ENCODE measurements around the gene NTMT1.
"Not testable (repeated sequence)": the region's sequence is repeated elsewhere in the genome, so short reads cannot be mapped to it uniquely, and the experiment has no call there.

NTMT1 gene

DNA sequence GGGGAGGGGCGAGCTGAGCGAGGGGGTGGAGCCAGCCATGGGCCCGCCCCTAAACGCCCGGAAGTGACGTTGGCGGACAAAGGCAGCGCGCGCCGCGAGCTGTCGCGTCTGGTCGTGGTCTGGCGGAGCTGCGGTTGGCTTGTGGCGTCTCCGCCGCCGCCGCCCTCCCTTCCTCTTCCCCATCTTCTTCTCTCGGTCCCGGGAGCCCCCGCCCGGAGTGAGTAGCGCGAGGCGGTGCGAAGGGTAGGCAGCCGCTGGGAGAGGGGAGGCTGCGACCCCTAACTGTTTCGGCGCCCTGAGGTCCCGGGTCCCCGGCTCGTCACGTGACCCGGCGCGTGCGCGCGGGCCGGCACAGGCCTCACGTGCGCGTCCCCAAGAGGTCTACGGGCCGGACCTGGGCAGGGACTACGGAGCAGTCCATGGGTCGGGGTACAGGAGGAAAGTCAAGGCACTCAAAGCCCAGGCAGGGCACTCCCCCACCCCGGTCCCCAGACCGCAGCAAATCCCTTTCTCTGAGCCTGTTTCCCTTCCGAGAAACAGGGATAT is at the start of gene NTMT1:
NTMT1 (plus strand) TSS at position 85 of the 546 bp plus-strand sequence. CDS start 6,541 bp downstream, outside the sequence.
- peak; percentile 85 to 88 for DNase-seq (ENCODE audit: low read depth in 1 of 2, low spot score in 1 of 2)

- DNase-seq (ENCODE audit: low read depth in 1 of 2, low spot score in 1 of 2) = no peak
Measured at GRCh38 chr9:129576546-129577543, 49.1 kb upstream of the NTMT1 start.

GRCh38 chr9:129579294-129579693 is 46.7 kb upstream of the NTMT1 start:
- no peak for DNase-seq (ENCODE audit: low read depth in 1 of 2, low spot score in 1 of 2)

DNA sequence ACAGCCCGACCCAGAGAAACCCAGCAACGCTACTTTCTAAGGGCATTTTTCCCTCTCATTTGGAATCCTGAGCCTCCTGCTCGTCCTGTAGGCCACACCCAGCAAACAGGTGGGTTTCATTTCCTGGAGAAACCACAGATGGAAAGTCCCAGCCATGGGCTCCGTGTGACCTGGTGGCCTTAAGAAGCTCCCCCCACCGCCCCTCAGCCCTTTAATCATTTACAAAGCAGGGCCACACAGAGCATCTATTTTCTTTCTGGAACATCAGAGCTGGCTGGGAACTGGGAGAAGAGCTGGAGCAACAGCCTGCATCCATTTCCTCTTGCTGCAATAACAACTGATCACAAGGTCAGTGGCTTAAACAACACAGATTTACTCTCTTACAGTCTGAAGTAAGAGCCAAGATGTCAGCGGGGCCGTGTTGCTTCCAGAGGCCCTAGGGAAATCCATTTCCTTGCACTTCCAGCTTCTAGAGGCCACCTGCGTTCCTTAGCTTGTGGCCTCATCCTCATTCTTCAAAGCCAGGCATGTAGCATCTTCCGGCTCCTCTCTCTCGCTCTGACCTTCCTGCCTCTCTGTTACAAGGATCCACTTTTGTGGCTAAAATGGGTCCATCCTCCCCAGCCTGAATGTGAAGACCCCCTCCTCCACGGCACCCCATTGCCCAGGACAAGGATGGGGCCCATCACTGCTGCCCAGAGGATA is 45.6 kb upstream of the NTMT1 start:
- DNase-seq (ENCODE audit: low read depth in 1 of 2, low spot score in 1 of 2) = no peak

DNA sequence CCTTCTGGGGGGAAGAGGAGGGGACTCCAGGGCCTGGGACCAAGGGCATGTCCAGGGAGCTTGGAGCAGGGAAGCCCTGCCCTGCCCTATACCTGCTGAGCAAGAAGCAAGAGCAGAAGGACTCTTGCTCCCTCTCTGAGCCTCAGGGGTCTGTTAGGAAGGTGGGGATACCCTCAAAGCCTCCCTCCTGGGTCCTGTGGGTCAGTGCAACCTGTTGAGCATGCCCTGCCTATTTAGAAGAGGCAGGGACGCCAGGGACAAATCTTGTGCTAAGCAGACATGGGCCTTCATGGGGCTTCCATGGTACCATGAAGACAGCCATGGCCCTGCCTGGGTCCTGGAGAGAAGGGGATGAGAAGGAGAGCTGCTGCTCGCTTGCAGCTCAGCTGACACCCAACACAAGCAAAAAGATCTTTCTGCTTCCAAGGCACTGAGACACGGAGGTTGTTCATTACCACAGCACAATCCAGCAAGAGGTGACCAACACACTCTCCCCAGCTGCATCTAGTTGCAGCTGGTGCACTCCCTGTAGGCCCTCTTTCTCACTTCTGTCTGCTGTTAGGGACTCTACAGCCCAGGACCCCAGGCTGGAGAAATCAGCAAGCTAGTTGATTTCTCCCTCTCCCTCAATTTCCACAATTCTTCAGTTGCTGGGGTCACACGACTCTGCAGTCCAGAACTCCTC is 44.3 kb upstream of the NTMT1 start:
- DNase-seq (ENCODE audit: low read depth in 1 of 2, low spot score in 1 of 2) = no peak

GRCh38 chr9:129582855-129583254 is 43.1 kb upstream of the NTMT1 start:
- no peak for DNase-seq (ENCODE audit: low read depth in 1 of 2, low spot score in 1 of 2)

GRCh38 chr9:129583308-129584038 is 42.5 kb upstream of the NTMT1 start:
- DNase-seq (ENCODE audit: low read depth in 1 of 2, low spot score in 1 of 2) = no peak

GRCh38 chr9:129584136-129584535 is 41.8 kb upstream of the NTMT1 start:
- DNase-seq (ENCODE audit: low read depth in 1 of 2, low spot score in 1 of 2) = peak in 1 of 2 donors; percentile 24

GRCh38 chr9:129585352-129585751 is 40.6 kb upstream of the NTMT1 start:
- DNase-seq (ENCODE audit: low read depth in 1 of 2, low spot score in 1 of 2) = no peak

DNA sequence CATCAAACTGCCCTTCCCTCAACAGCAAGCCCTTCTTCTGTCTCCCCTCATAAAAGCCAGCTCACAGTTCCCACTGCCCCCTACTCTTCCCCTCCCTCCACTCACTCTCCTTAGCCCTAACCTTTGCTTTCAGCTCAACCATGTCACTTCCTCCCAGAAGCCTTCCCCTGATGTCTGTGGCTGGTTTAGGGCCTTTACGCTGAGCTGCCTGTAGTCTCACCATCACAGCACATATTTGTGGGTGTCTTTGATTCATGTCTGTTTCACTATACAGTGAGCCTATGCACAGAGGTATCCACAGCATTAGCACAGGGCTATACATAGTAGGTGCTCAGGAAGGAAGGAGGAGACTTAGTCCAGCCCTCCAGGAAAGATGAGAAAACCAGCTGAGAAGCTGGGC is 39.7 kb upstream of the NTMT1 start:
- DNase-seq (ENCODE audit: low read depth in 1 of 2, low spot score in 1 of 2) = no peak

DNA sequence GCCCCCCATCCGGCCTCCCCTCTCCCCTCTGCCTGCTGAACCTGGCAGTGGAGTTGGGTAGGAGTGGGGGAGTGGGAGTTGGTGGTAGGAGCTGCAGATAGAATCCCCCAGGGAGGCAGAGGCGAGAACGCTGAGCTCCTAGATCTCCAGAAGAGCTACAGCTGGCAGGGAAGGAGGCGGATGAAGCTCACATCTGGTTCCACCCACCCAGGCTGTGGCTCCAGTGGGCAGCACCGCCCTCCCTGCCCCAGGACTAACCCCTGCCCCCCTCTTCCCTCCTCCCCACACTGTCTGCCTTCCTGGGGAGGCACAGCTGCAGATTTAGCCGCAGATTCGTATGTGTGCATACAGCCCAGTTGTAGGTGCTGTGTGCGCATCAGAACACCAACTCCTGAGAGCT is 39.3 kb upstream of the NTMT1 start:
- no peak for DNase-seq (ENCODE audit: low read depth in 1 of 2, low spot score in 1 of 2)

GRCh38 chr9:129587487-129588262 is 38.3 kb upstream of the NTMT1 start:
- no peak for DNase-seq (ENCODE audit: low read depth in 1 of 2, low spot score in 1 of 2)

- no peak for DNase-seq (ENCODE audit: low read depth in 1 of 2, low spot score in 1 of 2)
Measured at GRCh38 chr9:129590466-129590865, 35.5 kb upstream of the NTMT1 start.

DNA sequence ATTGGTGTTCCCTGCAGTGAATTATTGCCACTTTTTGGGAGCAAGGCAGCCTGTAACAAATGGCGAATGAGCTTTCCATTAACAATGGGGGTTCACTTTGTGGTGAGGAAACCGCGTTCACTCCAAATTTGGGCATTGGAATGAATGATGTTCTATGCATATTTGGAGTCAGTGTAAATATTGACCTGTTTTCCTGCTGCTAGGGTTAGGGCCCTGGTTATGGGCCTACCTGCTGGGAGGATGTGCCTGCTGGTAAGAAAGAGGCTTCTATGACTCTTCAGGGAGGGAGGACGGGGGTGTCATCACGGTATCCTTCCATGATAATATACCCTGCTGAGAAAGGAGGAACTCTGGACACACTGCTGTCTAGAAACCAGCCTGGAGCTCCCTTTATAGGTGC is 34.0 kb upstream of the NTMT1 start:
- no peak for DNase-seq (ENCODE audit: low read depth in 1 of 2, low spot score in 1 of 2)

GRCh38 chr9:129592790-129593189 is 33.2 kb upstream of the NTMT1 start:
- DNase-seq (ENCODE audit: low read depth in 1 of 2, low spot score in 1 of 2) = not testable (repeated sequence)

DNA sequence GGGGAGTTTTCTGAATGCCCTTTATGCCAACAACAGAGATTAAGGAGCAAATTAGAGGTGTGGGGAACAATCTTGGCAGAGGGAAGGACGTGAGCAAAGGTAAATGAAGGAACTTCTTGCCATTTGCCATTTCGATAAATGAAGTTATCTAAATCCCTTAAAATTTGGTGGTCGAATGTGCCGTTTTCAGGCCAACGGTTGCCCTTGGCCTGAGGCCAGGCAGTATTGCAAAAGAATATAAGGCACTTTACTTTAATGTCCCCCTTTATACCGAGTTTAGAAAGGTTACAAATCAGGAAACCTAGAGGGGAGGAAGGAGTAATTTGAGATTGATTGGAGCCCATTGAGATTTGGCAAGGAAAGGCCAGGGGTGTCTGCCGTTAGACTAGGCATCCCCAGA is 31.3 kb upstream of the NTMT1 start:
- no peak for DNase-seq (ENCODE audit: low read depth in 1 of 2, low spot score in 1 of 2)

DNA sequence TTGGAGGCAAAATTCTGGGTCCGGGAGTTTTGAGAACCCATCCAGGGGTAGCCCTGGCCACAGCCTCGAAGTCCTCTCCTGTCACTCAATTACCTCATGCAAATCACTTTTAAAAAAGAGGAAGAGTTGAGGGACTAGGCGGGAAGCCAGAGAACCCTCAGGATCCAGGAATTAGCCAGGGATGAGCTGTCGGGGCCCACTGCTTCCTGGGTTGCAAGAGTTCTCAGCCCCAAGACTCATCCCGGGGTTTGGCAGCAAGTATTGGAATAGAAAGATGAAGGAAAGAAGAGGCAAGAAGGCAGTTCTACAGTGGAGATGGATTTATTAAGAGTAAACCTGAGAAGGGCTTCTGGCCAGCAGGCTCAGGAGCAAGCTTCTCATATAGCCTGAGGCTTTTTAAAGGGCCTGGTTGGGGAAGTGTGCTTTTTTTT is 30.6 kb upstream of the NTMT1 start:
- DNase-seq (ENCODE audit: low read depth in 1 of 2, low spot score in 1 of 2) = no peak

- no peak for DNase-seq (ENCODE audit: low read depth in 1 of 2, low spot score in 1 of 2)
Measured at GRCh38 chr9:129595903-129596540, 29.9 kb upstream of the NTMT1 start.
